Esophagus muscularis mucosa (tissue), 4 donors: Measurements from ENCODE around the gene TMEM186. TPM values are rescaled to one million over a fixed set of nuclear protein-coding genes. Genes with fewer than 3 reads are reported as not detected.

Experiments
- DNase-seq: peaks from one replicate; pipeline ENCODE4 v3.0.0-alpha.2; 2017; ENCODE audit errors: extremely low spot score
- H3K27ac ChIP-seq, 4 donors: fragments of 200-600 bp; sonication (generic); replicated peaks in 1 of 4; 1 replicate in 3 of 4; 2 replicates in 1 of 4; pipeline ENCODE4 v1.5.1; 2016 to 2019; ENCODE audit warnings: mild to moderate bottlenecking in 1 of 4
- H3K27me3 ChIP-seq, 4 donors: fragments of 200-600 bp; sonication (generic); one replicate each; pipeline versions ENCODE4 v1.5.1 to v1.6.0; 2016 to 2019
- H3K36me3 ChIP-seq, 4 donors: fragments of 200-600 bp; sonication (generic); one replicate each; pipeline ENCODE4 v1.5.1; 2016 to 2019
- H3K4me1 ChIP-seq, 4 donors: fragments of 200-600 bp; sonication (generic); one replicate each; pipeline ENCODE4 v1.5.1; 2016 to 2019
- H3K4me3 ChIP-seq, 4 donors: fragments of 200-600 bp; sonication (generic); 1 replicate in 2 of 4; 2 replicates in 2 of 4; pipeline ENCODE4 v1.5.1; 2016 to 2019; ENCODE audit warnings: mild to moderate bottlenecking in 4 of 4, moderate library complexity in 1 of 4
- H3K9me3 ChIP-seq, 4 donors: fragments of 200-600 bp; sonication (generic); 1 replicate in 3 of 4; 2 replicates in 1 of 4; pipeline ENCODE4 v1.5.1; 2016 to 2019
- CTCF ChIP-seq, 3 experiments: fragments of 200-600 bp in 2 of 3; fragments of 450-650 bp in 1 of 3; sonication (generic) in 2 of 3; IDR thresholded peaks; one replicate each; pipeline ENCODE4 v1.5.1; 2017 to 2019; ENCODE audit warnings: antibody characterized with exemption in 3 of 3, mild to moderate bottlenecking in 2 of 3, moderate library complexity in 1 of 3
- EP300 ChIP-seq: sonication (generic); formaldehyde crosslinking; IDR thresholded peaks from one replicate; pipeline ENCODE4 v1.6.1; 2017; ENCODE audit warnings: antibody characterized with exemption
- POLR2A ChIP-seq: fragments of 450-650 bp; IDR thresholded peaks from one replicate; pipeline ENCODE4 v1.6.1; 2017; ENCODE audit warnings: antibody characterized with exemption, moderate library complexity, mild to moderate bottlenecking, low read depth
- POLR2AphosphoS5 ChIP-seq, 2 donors: sonication (generic); formaldehyde crosslinking; IDR thresholded peaks; one replicate each; pipeline ENCODE4 v1.6.1; 2017; ENCODE audit warnings: antibody characterized with exemption in 2 of 2
- WGBS: methylation state at CpG from one replicate; pipeline ENCODE4 v1.1.5; 2018; 5-methylcytosine and 5-hydroxymethylcytosine counted together
- intact Hi-C: fragments of 100-400 bp; cut with DNase I; formaldehyde crosslinking; loops from one replicate; pipeline ENCODE4 v1.15.1; 2023
- total RNA-seq, 4 donors: library from RNA; depleted of rRNA; stranded (reverse); fragments of >200 nt; gene quantifications; one replicate each; pipeline versions ENCODE4 v1.1.0 to v1.2.1, GENCODE V29; 2016

Gene TMEM186
- total RNA-seq, 4 donors from 2014 or later = 7.9 to 12.2 (median 9.6) TPM

DNA sequence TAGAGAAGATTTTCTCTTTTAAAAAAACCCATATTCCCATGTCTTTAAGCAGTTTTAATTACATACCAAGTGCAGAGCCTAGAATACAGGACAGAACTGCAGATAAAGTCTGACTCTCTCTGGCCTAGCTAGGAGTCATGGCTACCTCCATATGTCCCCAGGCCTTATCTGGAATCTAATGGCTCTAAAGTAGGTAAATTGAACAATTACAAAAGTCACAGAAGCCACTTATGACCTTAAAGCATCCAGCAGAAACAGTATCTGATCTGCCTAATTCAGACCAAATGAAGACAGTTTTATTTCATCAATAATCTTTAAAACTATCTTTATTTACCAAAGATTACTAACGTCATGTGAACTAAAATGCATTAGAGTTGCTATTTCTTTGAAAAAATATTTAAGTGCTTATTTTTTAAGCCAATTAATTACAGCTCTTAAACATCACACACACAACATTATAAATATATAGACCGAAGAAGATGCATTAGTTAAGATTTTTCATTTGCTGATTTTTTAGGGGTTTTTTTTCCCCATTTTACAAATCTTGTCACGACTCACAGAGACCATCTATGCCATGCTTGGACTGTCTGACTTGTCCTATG, 28.9 kb upstream of the TMEM186 start:
- DNase-seq = no peak
- Histone ChIP-seq H3K36me3 (peaks cover 9 to 38% (median 28%) of the 10 kb centered on the region in 4 donors), H3K9me3 (no peaks in the 10 kb centered on the region), H3K27me3 (no peaks in the 10 kb centered on the region), H3K27ac (no peak overlapping the region), H3K4me1 (peaks cover 0 to 11% (median 0%) of the 10 kb centered on the region in 4 donors), H3K4me3 (no peak overlapping the region)
- TF ChIP-seq POLR2A = no peak
- no peak for TF ChIP-seq CTCF (IDR thresholded peaks at IDR 0.05)
- no peak for TF ChIP-seq POLR2AphosphoS5 (IDR thresholded peaks at IDR 0.05)
- TF ChIP-seq EP300 = no peak
- 75% methylated on average over 3 of the region's 3 CpGs for WGBS
- intact Hi-C loops = no loop called here

DNA sequence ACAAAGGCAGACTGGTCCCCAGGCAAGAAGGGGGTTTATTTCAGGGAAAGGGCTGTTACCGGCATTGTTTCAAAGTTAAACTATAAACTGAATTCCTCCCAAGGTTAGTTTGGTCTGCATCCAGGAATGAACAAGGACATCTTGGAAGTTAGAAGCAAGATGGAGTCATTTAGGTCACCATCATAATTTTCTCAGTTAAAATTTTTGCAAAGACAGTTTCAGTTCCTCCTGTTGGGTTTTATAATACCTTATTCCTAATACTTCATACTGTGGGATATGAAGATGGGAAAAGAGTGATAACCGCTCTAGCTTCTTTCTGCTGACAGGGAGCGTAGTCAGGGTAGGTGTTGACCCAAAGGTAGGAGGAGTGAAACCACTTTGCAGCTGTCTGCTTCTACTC, 25.0 kb upstream of the TMEM186 start:
- intact Hi-C loops = no loop called here
- 84% methylated on average over 3 of the region's 3 CpGs for WGBS
- Histone ChIP-seq H3K4me1 (peaks cover 0 to 11% (median 0%) of the 10 kb centered on the region in 4 donors), H3K27me3 (no peaks in the 10 kb centered on the region), H3K9me3 (no peaks in the 10 kb centered on the region), H3K27ac (no peak overlapping the region), H3K4me3 (no peak overlapping the region), H3K36me3 (peaks cover 8 to 49% (median 37%) of the 10 kb centered on the region in 4 donors)
- no peak for TF ChIP-seq POLR2A
- no peak for TF ChIP-seq CTCF (IDR thresholded peaks at IDR 0.05)
- TF ChIP-seq EP300 = no peak
- TF ChIP-seq POLR2AphosphoS5 (IDR thresholded peaks at IDR 0.05) = no peak
- no peak for DNase-seq

DNA sequence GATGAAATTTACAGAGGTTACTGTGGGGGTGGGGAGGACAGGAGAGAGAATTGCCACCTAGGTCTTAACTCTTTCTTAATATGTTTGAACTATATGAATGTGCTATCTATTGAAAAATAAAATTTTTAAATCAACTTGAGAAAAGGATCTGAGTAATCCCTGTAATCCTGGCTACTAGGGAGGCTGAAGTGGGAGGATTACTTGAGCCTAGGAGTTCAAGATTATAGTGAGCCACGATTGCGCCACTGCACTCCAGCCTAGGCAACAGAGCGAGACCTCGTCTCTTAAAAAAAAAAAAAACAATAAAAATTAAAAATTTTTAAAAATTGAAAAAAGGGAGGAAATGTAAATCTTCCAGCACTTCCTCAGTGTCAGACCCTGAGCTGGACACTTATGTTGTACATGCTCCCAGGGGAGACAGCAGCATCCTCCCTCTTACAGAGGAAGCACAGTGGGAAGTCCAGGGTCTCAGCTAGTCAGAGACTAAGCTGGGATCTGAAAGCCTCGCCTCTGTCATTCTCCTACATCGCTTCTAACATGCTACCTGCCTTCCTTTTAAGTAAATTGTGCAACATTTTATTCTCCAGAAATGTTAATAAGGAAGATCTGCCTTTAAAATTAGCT, 22.1 kb upstream of the TMEM186 start:
- no peak for DNase-seq
- Histone ChIP-seq H3K9me3 (no peaks in the 10 kb centered on the region), H3K27me3 (no peaks in the 10 kb centered on the region), H3K4me1 (peaks cover 0 to 11% (median 0%) of the 10 kb centered on the region in 4 donors), H3K36me3 (peaks cover 24 to 71% (median 58%) of the 10 kb centered on the region in 4 donors), H3K27ac (no peak overlapping the region), H3K4me3 (no peak overlapping the region)
- TF ChIP-seq CTCF (IDR thresholded peaks at IDR 0.05) (no peak), POLR2AphosphoS5 (IDR thresholded peaks at IDR 0.05) (no peak), POLR2A (no peak), EP300 (no peak)
- 95% methylated on average over 6 of the region's 6 CpGs for WGBS
- intact Hi-C loops = no loop called here

DNA sequence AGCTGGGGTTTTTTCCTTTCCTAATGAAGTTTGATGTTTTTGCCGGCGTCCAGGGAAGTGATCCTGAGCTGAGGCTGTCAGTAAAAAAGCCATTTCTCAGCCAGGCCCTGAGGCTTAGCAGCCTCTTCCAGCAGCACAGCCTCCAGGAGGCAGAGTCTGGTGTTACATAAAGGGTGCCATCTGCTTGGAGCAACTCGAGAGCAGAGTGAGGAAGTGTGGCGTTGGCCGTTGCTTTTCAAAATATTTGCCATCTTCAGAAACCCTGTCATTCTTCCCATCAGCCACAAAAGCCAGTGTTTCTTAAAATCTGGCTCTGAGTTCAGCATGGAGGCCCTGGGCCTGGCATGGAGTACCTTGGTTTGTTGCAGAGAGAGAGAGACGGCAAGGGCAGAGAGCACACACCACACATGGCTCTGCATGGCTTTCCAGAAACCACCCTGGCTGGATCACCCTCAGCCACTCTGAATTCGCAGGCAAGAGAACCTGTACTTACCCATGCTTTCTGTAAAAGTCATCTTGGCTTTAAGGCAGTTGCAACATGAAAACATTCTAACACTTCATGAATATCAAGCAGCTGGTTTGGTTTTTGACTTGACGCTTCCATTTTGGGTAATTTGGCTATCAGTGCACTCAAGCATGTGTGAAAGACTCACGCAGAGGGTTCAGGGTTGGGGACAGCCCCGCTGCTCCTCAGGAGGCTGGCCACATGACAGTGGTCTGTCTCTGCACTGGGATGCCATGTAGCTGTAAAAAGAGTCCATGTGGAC, 21.2 kb upstream of the TMEM186 start:
- TF ChIP-seq EP300 (no peak), POLR2A (no peak), CTCF (IDR thresholded peaks at IDR 0.05) (no peak), POLR2AphosphoS5 (IDR thresholded peaks at IDR 0.05) (no peak)
- intact Hi-C loops = no loop called here
- 83% methylated on average over 10 of the region's 10 CpGs for WGBS
- Histone ChIP-seq H3K4me1 (peaks cover 0 to 11% (median 0%) of the 10 kb centered on the region in 4 donors), H3K36me3 (peaks cover 33 to 78% (median 63%) of the 10 kb centered on the region in 4 donors), H3K27ac (no peak overlapping the region), H3K27me3 (no peaks in the 10 kb centered on the region), H3K4me3 (no peak overlapping the region), H3K9me3 (no peaks in the 10 kb centered on the region)
- no peak for DNase-seq
